HepG2 (cell line): Measurements from ENCODE around the gene HS2ST1. TPM values are rescaled to one million over a fixed set of nuclear protein-coding genes. Genes with fewer than 3 reads are reported as not detected.

Experiments
- ATAC-seq: fragments of 200-7000 bp; cut with Tn5 transposase; 3 replicates; pipeline ENCODE4 v1.9.1; 2020; ENCODE audit warnings: mild to moderate bottlenecking, moderate library complexity
- BruUV-seq: library from RNA; stranded (reverse); fragments of 400-500 nt; replicated peaks from 2 replicates; lab custom pipeline; 2021; lab: Mats Ljungman, UMichigan
- CTCF ChIA-PET: fragments of 300-600 bp; formaldehyde crosslinking; extraction: SDS; loops from one replicate; lab custom pipeline; 2021; ENCODE audit warnings: low total read pairs, inconsistent platforms, low intra/inter-chr PET ratio; lab: Yijun Ruan, JAX
- POLR2A ChIA-PET: fragments of 350-600 bp; sonication (Branson Sonifier 250); formaldehyde crosslinking; loops from one replicate; lab custom pipeline; 2020; ENCODE audit warnings: antibody characterized with exemption, inconsistent platforms; lab: Yijun Ruan, JAX
- DNase-seq: peaks from one replicate; pipeline ENCODE4 v3.0.0-alpha.2; 2015; ENCODE audit warnings: low spot score
- FAIRE-seq: peaks from 3 replicates; lab custom pipeline; 2011; peaks lifted over from hg19 to GRCh38; lab: Jason Lieb, UNC
- H2AFZ ChIP-seq: one replicate; pipeline ENCODE4 v1.6.1; 2011; ENCODE audit warnings: low read length, inconsistent platforms
- H3K27ac ChIP-seq: fragments of 300-600 bp; 3 replicates; pipeline ENCODE4 v1.8.0; 2011; ENCODE audit warnings: mixed run types, mild to moderate bottlenecking, mixed read lengths, low read length, inconsistent platforms; ENCODE audit not compliant: insufficient read depth; ENCODE audit errors: extremely low read length
- H3K27me3 ChIP-seq, 2 experiments: fragments of 200-600 bp in 1 of 2; 2 replicates in 1 of 2; 3 replicates in 1 of 2; pipeline versions ENCODE4 v1.6.0 to v1.8.0; 2011; ENCODE audit warnings: low read length in 2 of 2, mild to moderate bottlenecking in 2 of 2, moderate library complexity in 2 of 2, inconsistent platforms in 1 of 2; ENCODE audit not compliant: insufficient read depth in 2 of 2, control insufficient read depth in 1 of 2
- H3K36me3 ChIP-seq, 2 experiments: fragments of 200-600 bp in 1 of 2; replicated peaks in 1 of 2; 2 replicates in 1 of 2; 3 replicates in 1 of 2; pipeline versions ENCODE4 v1.5.1 to v1.8.0; 2011; ENCODE audit warnings: low read length in 2 of 2, inconsistent platforms in 1 of 2; ENCODE audit not compliant: insufficient read depth in 2 of 2, control insufficient read depth in 1 of 2
- H3K4me1 ChIP-seq: 2 replicates; pipeline ENCODE4 v1.5.1; 2012; ENCODE audit warnings: low read length, inconsistent platforms; ENCODE audit not compliant: insufficient read depth
- H3K4me2 ChIP-seq: 2 replicates; pipeline ENCODE4 v1.6.0; 2011; ENCODE audit warnings: low read depth, low read length, inconsistent platforms
- H3K4me3 ChIP-seq, 3 experiments: fragments of 200-600 bp in 1 of 3; sonication (generic), shearing (Covaris generic) in 1 of 3; replicated peaks in 1 of 3; 2 replicates each; pipeline ENCODE4 v1.5.1; 2011 to 2016; ENCODE audit warnings: low read length in 3 of 3, inconsistent platforms in 2 of 3, low read depth in 2 of 3, mild to moderate bottlenecking in 2 of 3, control low read depth in 1 of 3, mixed read lengths in 1 of 3; ENCODE audit not compliant: insufficient read depth in 1 of 3
- H3K79me2 ChIP-seq: one replicate; pipeline ENCODE4 v1.6.1; 2011; ENCODE audit warnings: low read length, inconsistent platforms; ENCODE audit not compliant: insufficient read depth
- H3K9ac ChIP-seq: 2 replicates; pipeline ENCODE4 v1.6.0; 2011; ENCODE audit warnings: mild to moderate bottlenecking, low read depth, low read length, inconsistent platforms; ENCODE audit not compliant: insufficient read depth
- H3K9me3 ChIP-seq: 2 replicates; pipeline ENCODE4 v1.5.1; 2012; ENCODE audit warnings: mild to moderate bottlenecking, low read length
- H4K20me1 ChIP-seq: 2 replicates; pipeline ENCODE4 v1.6.0; 2011; ENCODE audit warnings: inconsistent platforms, mild to moderate bottlenecking, low read length, moderate library complexity; ENCODE audit not compliant: insufficient read depth
- KLF15 ChIP-seq: sonication (generic); formaldehyde crosslinking; IDR thresholded peaks from 2 replicates; pipeline ENCODE4 v1.8.1; 2023; ENCODE audit warnings: borderline replicate concordance, mild to moderate bottlenecking, inconsistent platforms, missing genetic modification reagents, mixed read lengths
- RBM22 ChIP-seq: fragments of 200-400 bp; formaldehyde crosslinking; optimal IDR thresholded peaks from 2 replicates; pipeline ENCODE3; 2017; ENCODE audit warnings: mild to moderate bottlenecking, low read length, moderate library complexity
- WGBS: methylation state at CpG from one replicate; pipeline ENCODE4 v1.1.6; 2017; ENCODE audit warnings: low lambda C conversion rate; 5-methylcytosine and 5-hydroxymethylcytosine counted together
- in situ Hi-C: cut with HindIII; loops from 2 replicates; pipeline ENCODE4 v1.10.0; 2017; ENCODE audit warnings: low pct_unique_long_range_greater_than_20kb; ENCODE audit not compliant: extremely low pct_ligation_motif_present
- intact Hi-C: fragments of 100-400 bp; cut with micrococcal nuclease; formaldehyde crosslinking; loops from one replicate; pipeline ENCODE4 v1.10.0; 2022; ENCODE audit not compliant: unreplicated experiment
- polyA plus RNA-seq, 8 experiments: library from polyadenylated mRNA; depleted of rRNA in 3 of 8; stranded (reverse) in 7 of 8; unstranded in 1 of 8; fragments of >200 nt; fragmentation: Illumina TruSeq in 4 of 8; extraction: Trizol in 4 of 8; gene quantifications; 2 replicates each; pipeline versions ENCODE4 v1.2.1 to v1.2.3, GENCODE V29; 2011 to 2016; ENCODE audit warnings: low read depth in 4 of 8, missing spikeins in 1 of 8, mixed read lengths in 1 of 8; ENCODE audit not compliant: insufficient read depth in 1 of 8
- total RNA-seq, 5 experiments: library from RNA; depleted of rRNA; stranded (reverse); fragments of >200 nt; fragmentation: Illumina TruSeq; extraction: Trizol; gene quantifications; 2 replicates each; pipeline ENCODE4 v1.2.3, GENCODE V29; 2016; ENCODE audit warnings: low read depth in 1 of 5
- TF ChIP-seq, protein P1 (sequence below): IDR thresholded peaks from 2 replicates; pipeline ENCODE4 v1.6.1; 2016; ENCODE audit warnings: low read depth
- TF ChIP-seq, protein P2 (sequence below): sonication (generic); formaldehyde crosslinking; IDR thresholded peaks from 2 replicates; pipeline ENCODE4 v1.4.0; 2020; ENCODE audit warnings: mild to moderate bottlenecking, low read depth, missing genetic modification reagents
- TF ChIP-seq, protein P3 (sequence below): sonication (generic); formaldehyde crosslinking; IDR thresholded peaks from 2 replicates; pipeline ENCODE4 v1.8.0; 2022; ENCODE audit warnings: missing genetic modification reagents, low read depth, mild to moderate bottlenecking, borderline replicate concordance

Gene HS2ST1
- total and polyA plus RNA-seq, 2 of the 13 experiments (the other 11 are each of a cell fraction or from before 2014, with no cell fraction given) = 22.1 to 58.7 TPM

DNA sequence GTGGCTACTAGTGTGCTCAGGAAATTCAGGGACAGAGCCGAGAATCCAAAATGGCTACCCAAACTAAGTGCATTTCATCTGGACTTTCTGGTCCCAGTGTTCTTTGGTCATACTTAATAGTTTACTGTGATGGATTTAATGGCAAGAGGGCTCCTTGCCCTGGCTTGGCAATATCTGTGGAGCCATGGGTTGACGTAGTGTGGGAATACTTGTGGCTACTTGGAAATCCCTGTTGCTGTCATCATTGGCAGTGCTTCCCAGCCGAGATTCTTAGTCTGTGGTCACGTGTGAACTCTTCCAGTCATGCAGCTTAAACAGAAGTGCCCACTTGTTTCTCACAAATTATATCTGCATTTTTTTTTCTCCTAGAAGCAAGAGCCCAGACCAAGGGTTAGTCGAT, 198.9 kb downstream of the HS2ST1 start:
- FAIRE-seq (no peak), DNase-seq (no peak), ATAC-seq (no peak)
- Histone ChIP-seq H3K9me3 (no peaks in the 10 kb centered on the region), H3K4me3 (no peak overlapping the region), H3K27me3 (no peaks in the 10 kb centered on the region), H3K79me2 (no peaks in the 10 kb centered on the region), H3K27ac (no peak overlapping the region), H4K20me1 (no peaks in the 10 kb centered on the region), H2AFZ (no peak overlapping the region), H3K9ac (no peak overlapping the region), H3K36me3 (no peaks in the 10 kb centered on the region), H3K4me1 (peaks cover 29% of the 10 kb centered on the region), H3K4me2 (no peak overlapping the region)
- POLR2A ChIA-PET = no interaction called here
- CTCF ChIA-PET = no interaction called here
- 99% methylated on average over 5 of the region's 5 CpGs for WGBS
- BruUV-seq = no TSS peak
- TF ChIP-seq, protein P1, sequence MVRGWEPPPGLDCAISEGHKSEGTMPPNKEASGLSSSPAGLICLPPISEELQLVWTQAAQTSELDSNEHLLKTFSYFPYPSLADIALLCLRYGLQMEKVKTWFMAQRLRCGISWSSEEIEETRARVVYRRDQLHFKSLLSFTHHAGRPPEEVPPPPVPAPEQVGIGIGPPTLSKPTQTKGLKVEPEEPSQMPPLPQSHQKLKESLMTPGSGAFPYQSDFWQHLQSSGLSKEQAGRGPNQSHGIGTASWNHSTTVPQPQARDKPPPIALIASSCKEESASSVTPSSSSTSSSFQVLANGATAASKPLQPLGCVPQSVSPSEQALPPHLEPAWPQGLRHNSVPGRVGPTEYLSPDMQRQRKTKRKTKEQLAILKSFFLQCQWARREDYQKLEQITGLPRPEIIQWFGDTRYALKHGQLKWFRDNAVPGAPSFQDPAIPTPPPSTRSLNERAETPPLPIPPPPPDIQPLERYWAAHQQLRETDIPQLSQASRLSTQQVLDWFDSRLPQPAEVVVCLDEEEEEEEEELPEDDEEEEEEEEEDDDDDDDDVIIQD (CRISPR knock-in tag) = no peak
- TF ChIP-seq, protein P2, sequence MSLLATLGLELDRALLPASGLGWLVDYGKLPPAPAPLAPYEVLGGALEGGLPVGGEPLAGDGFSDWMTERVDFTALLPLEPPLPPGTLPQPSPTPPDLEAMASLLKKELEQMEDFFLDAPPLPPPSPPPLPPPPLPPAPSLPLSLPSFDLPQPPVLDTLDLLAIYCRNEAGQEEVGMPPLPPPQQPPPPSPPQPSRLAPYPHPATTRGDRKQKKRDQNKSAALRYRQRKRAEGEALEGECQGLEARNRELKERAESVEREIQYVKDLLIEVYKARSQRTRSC (CRISPR knock-in tag) = no peak
- no peak for TF ChIP-seq KLF15
- intact Hi-C loops = no loop called here
- in situ Hi-C loops = no loop called here

DNA sequence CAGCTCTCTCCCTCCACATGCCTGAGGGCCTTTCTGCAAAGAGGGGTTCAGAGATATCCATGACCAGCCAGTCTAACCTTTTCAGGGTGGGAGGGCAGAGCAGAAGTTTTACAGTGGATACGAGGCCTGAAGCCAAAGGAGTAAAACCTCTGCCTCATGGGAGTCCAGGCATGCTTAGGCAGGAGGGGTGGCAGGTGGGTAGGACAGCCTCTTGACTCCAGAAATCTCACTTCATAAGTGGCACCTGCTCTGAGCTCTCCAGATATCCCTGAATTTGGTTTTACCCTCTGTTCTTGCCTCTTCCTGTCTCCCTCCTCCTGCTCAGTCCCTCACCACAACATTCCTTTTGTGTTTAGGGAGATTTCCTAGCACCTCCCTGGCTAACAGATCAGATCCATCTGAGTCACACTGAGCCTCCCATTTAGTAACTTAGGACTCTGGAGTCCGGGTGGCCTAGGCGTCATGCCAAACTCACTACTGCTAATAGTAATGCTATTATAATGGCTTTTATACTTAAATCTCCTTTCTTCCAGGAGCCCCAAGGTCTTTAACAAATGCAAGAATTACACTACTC, 201.0 kb downstream of the HS2ST1 start:
- no peak overlapping the region for H3K4me2 ChIP-seq
- H2AFZ ChIP-seq = no peak overlapping the region
- ChIA-PET CTCF (no interaction called here), POLR2A (no interaction called here)
- no peaks in the 10 kb centered on the region for H3K79me2 ChIP-seq
- BruUV-seq = no TSS peak
- no peak overlapping the region for H3K9ac ChIP-seq
- intact Hi-C loops (no loop called here), in situ Hi-C loops (no loop called here)
- ATAC-seq (no peak), DNase-seq (no peak), FAIRE-seq (no peak)
- 73% methylated on average over 3 of the region's 3 CpGs for WGBS
- H3K36me3 ChIP-seq = no peaks in the 10 kb centered on the region
- no peaks in the 10 kb centered on the region for H3K9me3 ChIP-seq
- H3K4me3 ChIP-seq = no peak overlapping the region
- no peaks in the 10 kb centered on the region for H4K20me1 ChIP-seq
- H3K27me3 ChIP-seq = no peaks in the 10 kb centered on the region
- H3K27ac ChIP-seq = no peak overlapping the region
- peaks cover 23% of the 10 kb centered on the region for H3K4me1 ChIP-seq
- TF ChIP-seq, protein P3, sequence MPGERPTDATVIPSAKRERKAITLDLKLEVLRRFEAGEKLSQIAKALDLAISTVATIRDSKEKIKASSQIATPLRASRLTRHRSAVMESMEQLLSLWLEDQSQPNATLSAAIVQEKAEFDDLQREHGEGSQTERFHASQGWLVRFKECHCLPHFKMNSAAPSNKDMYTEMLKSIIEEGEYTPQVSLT = no peak
- TF ChIP-seq RBM22 = peak; percentile 51
